GM18526 (cell line): Measurements from ENCODE around the gene ADAMTSL3.

ENCODE experiments used
- POLR2A ChIP-seq: IDR thresholded peaks from 3 replicates; pipeline ENCODE4 v1.6.1; 2011; ENCODE audit not compliant: insufficient read length; ENCODE audit errors: extremely low read depth

The ADAMTSL3 gene

DNA sequence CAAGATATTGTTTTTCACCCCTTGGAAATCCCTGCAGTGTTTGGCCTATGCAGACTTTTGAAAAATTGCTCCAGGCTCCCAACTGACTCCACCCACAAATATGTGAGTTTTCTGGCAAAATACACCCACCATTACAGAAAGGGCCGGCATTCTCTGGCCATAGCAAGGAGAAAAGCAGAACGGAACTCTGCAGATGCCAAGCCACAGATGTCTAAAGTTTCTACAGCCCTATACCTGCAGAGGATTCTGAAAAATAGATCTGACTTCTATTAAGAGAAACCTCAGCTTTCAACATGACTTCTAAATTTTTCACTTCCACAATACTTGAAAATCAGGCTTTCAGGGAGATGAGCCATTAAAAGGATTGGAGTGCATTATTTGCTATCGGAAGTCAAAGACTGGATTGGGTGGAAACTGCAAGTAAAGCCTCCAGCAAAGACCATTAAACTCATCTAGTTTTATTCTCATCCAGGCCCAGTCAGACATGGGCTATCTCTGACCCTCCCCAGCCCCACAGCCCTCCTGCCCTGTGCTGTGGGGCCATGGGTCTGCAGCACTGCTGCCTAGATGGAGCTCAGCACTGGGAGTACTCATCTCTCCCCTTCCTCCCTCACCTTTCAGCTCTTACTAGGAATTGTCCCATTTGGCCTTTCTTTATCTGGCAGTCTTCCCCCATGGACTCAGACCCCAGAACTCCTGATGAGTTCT lies 338.6 kb downstream of the ADAMTSL3 start:
- TF ChIP-seq POLR2A, result no peak

GRCh38 chr15:83993591-83993990 lies 339.7 kb downstream of the ADAMTSL3 start:
- no peak for TF ChIP-seq POLR2A

- TF ChIP-seq POLR2A, result no peak
Observed at GRCh38 chr15:83998486-83998885, 344.6 kb downstream of the ADAMTSL3 start.

DNA sequence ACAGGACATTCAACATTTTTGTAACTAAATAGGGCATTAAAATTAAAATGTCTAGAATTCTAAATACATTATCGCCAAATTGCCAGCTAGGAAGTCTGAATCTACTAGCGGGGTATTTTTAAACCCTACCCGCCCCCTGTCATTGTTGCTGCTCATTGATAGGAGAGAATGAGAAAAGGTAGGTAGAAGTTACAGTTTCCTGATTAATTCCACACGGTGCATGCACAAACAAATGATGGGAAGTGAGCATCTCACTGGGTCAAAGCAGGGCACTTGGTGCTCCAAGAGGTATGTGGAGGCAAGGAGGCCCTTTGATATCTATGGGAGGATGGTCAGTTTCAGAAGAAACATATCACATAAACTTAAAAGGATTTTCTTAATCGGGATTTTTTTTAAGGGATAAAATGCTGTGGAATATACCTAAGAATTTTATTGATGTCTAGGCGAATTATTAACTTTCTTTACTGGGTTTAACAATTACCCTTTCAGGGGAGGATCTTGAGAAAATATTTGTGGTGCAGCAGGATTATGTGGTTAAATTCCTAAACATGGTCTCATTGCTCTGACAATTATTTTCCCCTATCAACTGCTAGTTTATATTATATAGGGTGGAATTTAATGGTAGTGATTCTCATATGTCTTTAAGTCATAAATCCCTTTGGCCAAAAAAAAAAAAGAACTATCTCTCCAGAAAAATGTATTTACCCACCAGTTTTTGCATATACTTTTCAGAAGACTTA lies 345.6 kb downstream of the ADAMTSL3 start:
- TF ChIP-seq POLR2A, result no peak

GRCh38 chr15:84001037-84001436 lies 347.1 kb downstream of the ADAMTSL3 start:
- TF ChIP-seq POLR2A, result no peak

GRCh38 chr15:84001655-84002054 lies 347.7 kb downstream of the ADAMTSL3 start:
- TF ChIP-seq POLR2A, result no peak

GRCh38 chr15:84003791-84004503 lies 350.0 kb downstream of the ADAMTSL3 start:
- no peak for TF ChIP-seq POLR2A

DNA sequence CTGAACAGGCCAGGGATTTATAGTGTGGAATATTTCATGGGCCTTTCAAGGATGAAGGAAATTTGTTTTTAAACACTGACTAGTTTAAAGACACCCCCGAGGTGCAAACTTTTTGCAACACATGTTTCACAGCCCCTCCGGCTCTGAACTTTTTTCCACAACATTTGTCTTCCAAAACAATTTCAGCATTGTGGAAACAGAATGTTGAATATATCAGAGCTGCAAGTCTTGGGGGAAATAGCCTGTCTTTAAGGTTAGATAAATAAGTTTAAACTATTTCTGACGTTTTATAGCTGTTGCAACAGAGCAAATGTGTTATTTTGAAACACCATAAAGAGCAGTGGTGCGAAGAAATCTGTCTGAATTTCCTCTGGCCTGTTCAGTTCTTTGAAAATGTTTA lies 352.5 kb downstream of the ADAMTSL3 start:
- TF ChIP-seq POLR2A, result no peak

GRCh38 chr15:84009616-84010015 lies 355.7 kb downstream of the ADAMTSL3 start:
- TF ChIP-seq POLR2A, result no peak

DNA sequence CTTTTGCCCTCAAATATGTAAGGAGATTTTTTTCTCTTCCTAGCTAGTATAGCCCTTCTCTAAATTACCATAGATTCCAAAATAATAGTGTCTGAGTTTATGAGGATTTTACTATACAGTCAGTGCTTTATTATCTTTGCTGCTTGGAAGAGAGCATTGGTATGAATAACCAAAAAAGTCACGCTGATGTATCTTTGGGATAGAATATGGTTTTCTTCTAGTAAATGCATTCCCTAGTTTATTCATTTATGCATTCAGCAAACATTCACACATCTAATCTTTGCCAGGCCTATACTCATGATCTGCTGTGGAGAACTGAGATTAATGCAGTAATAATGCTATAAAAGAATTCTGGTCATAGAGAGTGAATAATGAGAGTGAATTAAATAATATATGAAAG lies 356.3 kb downstream of the ADAMTSL3 start:
- TF ChIP-seq POLR2A, result no peak

DNA sequence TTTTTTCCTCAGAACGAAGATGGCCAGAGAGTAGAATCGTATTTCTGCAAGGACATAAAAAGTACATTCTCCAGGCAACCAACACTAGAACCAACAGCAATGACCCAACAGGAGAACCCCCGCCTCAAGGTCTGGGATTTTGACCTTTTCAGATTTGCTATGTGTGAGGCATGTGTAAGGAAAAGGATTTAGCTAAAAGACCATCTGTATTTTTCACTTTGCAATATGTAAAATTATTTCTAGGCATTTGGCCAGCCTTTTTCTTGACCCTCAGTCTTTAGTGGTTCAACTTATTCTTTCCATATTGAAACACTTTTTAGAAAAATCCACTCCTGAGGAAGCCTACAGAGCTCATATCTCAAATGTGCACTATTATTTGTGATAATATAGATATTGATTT lies 362.4 kb downstream of the ADAMTSL3 start:
- no peak for TF ChIP-seq POLR2A

DNA sequence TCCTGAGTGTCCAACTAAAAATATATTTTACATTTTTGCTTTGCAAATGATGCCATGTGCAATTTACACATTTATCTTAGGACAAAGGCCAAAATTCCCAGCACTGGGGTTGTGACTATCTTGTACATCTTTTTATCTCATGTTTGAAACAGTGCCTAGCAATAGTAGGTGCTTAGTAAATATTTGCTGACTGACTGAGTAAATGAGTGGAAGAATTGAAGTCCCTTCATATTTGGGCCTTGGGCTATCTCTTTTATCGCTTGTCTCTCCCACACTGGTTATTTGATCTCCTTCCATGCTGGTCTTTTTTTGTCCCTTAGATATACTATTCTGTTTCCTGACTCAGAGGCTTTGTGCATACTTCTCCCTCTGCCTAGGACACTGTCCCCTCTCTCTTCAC lies 368.6 kb downstream of the ADAMTSL3 start:
- TF ChIP-seq POLR2A, result no peak

DNA sequence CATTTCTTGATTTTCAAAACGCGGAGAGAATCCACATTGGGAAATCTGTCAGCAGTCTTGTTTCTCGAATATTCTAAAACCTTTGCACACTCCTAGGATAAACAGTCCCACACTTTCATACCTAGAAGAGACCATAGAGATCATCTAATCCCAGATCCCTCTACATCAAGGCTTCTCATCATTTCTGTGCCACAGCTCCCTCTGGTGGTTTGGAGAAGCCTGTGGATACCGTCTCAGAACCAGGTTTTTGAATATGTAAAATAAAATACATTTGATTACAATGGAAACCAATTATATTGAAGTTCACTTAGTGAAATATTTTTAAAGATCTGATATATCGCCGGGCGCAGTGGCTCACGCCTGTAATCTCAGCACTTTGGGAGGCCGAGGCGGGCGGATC lies 369.7 kb downstream of the ADAMTSL3 start:
- no peak for TF ChIP-seq POLR2A

DNA sequence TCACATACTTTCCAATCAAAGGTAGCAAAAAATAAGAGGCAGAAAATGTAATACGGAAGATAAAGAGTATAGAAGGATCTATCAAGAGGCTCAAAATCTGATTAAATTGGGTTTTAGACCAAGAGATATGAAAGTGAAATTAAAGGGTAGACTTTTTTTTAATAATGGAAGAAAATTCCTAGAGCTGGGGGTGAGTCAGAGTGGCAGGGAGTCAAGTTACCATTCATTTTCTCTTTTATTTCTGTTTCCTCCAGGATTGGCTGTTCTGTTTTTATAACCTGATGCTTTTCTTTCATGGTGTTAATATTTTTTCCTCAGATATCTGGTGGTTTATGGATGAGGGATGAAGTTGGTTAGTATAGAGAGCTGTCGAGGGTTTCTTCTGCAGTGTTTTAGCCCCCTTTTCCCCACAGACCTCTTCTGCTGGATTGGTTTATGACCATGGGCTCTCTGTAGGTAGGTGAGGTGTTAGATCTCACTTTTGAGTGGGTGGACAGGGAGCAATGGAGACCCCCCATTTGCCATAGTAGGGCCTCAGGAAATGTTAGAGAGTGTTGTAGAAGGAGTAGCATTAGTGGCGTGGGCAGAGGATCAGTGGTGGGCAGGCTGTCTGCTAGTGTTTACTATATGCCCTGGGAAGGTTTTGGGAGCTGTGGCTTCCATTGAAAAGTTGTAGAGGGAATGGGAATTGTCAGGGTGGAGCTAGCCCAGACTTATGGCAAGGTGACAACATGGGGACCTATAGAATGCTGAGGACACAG lies 380.1 kb downstream of the ADAMTSL3 start:
- no peak for TF ChIP-seq POLR2A
